CD14-positive monocyte (primary cell): ENCODE data around the gene FLRT1. TPM values are rescaled to one million over a fixed set of nuclear protein-coding genes. Genes with fewer than 3 reads are reported as not detected.

Experiments
- DNase-seq, 3 donors: peaks; one replicate each; pipeline ENCODE4 v3.0.0-alpha.2; 2011 to 2022
- H2AFZ ChIP-seq: 2 replicates; pipeline ENCODE4 v1.6.0; 2012; ENCODE audit warnings: mild to moderate bottlenecking, low read depth, low read length, inconsistent platforms; ENCODE audit not compliant: insufficient read depth, poor library complexity, severe bottlenecking
- H3K27ac ChIP-seq, 2 donors: 1 replicate in 1 of 2; 2 replicates in 1 of 2; pipeline ENCODE4 v1.5.1; 2012 to 2013; ENCODE audit warnings: low read length in 2 of 2, control low read depth in 1 of 2, inconsistent platforms in 1 of 2, low read depth in 1 of 2, mild to moderate bottlenecking in 1 of 2
- H3K27me3 ChIP-seq, 2 donors: one replicate each; pipeline versions ENCODE4 v1.6.0 to v1.6.1; 2011 to 2013; ENCODE audit warnings: low read length in 2 of 2; ENCODE audit not compliant: control insufficient read depth in 2 of 2, insufficient read depth in 2 of 2
- H3K36me3 ChIP-seq, 2 donors: replicated peaks in 1 of 2; 1 replicate in 1 of 2; 2 replicates in 1 of 2; pipeline versions ENCODE4 v1.5.1 to v1.6.1; 2012 to 2013; ENCODE audit warnings: low read length in 2 of 2, control low read depth in 1 of 2, inconsistent platforms in 1 of 2, mild to moderate bottlenecking in 1 of 2; ENCODE audit not compliant: insufficient read depth in 2 of 2, control insufficient read depth in 1 of 2
- H3K4me1 ChIP-seq, 2 donors: 1 replicate in 1 of 2; 2 replicates in 1 of 2; pipeline versions ENCODE4 v1.5.1 to v1.6.1; 2012 to 2013; ENCODE audit warnings: low read length in 2 of 2, control low read depth in 1 of 2, inconsistent platforms in 1 of 2, mild to moderate bottlenecking in 1 of 2, moderate library complexity in 1 of 2; ENCODE audit not compliant: insufficient read depth in 2 of 2, control insufficient read depth in 1 of 2
- H3K4me2 ChIP-seq: replicated peaks from 2 replicates; pipeline ENCODE3; 2012; ENCODE audit warnings: low read length, moderate library complexity, mild to moderate bottlenecking; ENCODE audit not compliant: poor library complexity, severe bottlenecking; ENCODE audit errors: extremely low read depth
- H3K4me3 ChIP-seq, 3 experiments: fragments of 200-600 bp in 1 of 3; sonication (generic) in 1 of 3; replicated peaks in 1 of 3; 1 replicate in 2 of 3; 2 replicates in 1 of 3; pipeline ENCODE4 v1.5.1; 2011 to 2013; ENCODE audit warnings: low read length in 3 of 3, mild to moderate bottlenecking in 3 of 3, control low read depth in 2 of 3, low read depth in 2 of 3, inconsistent platforms in 1 of 3, moderate library complexity in 1 of 3
- H3K79me2 ChIP-seq: 2 replicates; pipeline ENCODE4 v1.6.0; 2012; ENCODE audit warnings: mild to moderate bottlenecking, control low read depth, inconsistent platforms, low read length, moderate library complexity; ENCODE audit not compliant: insufficient read depth
- H3K9ac ChIP-seq: 2 replicates; pipeline ENCODE4 v1.6.0; 2017; ENCODE audit warnings: low read length, mild to moderate bottlenecking; ENCODE audit not compliant: insufficient read depth, poor library complexity, severe bottlenecking
- H3K9me3 ChIP-seq, 2 donors: replicated peaks in 1 of 2; 1 replicate in 1 of 2; 2 replicates in 1 of 2; pipeline versions ENCODE4 v1.5.1 to v1.6.1; 2012 to 2013; ENCODE audit warnings: low read length in 2 of 2, control low read depth in 1 of 2; ENCODE audit not compliant: control insufficient read depth in 1 of 2, insufficient read depth in 1 of 2
- H4K20me1 ChIP-seq: 2 replicates; pipeline ENCODE4 v1.6.0; 2012; ENCODE audit warnings: mild to moderate bottlenecking, low read length, control low read depth, moderate library complexity; ENCODE audit not compliant: insufficient read depth
- H3K27ac Mint-ChIP-seq, 7 donors: one replicate each; pipeline ENCODE4 v1.8.0; 2020; ENCODE audit warnings: mild to moderate bottlenecking in 7 of 7, mixed read lengths in 7 of 7, moderate library complexity in 6 of 7, inconsistent platforms in 2 of 7
- H3K27me3 Mint-ChIP-seq, 3 donors: one replicate each; pipeline ENCODE4 v1.8.0; 2021 to 2022; ENCODE audit warnings: low read depth in 3 of 3, mild to moderate bottlenecking in 3 of 3, mixed read lengths in 3 of 3, moderate library complexity in 3 of 3, inconsistent platforms in 1 of 3
- H3K36me3 Mint-ChIP-seq, 2 donors: one replicate each; pipeline ENCODE4 v1.8.0; 2020; ENCODE audit warnings: mixed read lengths in 2 of 2, inconsistent platforms in 1 of 2, mild to moderate bottlenecking in 1 of 2
- H3K4me1 Mint-ChIP-seq: one replicate; pipeline ENCODE4 v1.8.0; 2020; ENCODE audit warnings: mild to moderate bottlenecking, mixed read lengths
- H3K4me3 Mint-ChIP-seq, 2 donors: one replicate each; pipeline ENCODE4 v1.8.0; 2020; ENCODE audit warnings: mild to moderate bottlenecking in 2 of 2, mixed read lengths in 2 of 2, moderate library complexity in 1 of 2
- H3K9me3 Mint-ChIP-seq, 7 donors: one replicate each; pipeline ENCODE4 v1.8.0; 2020 to 2022; ENCODE audit warnings: mixed read lengths in 7 of 7, mild to moderate bottlenecking in 6 of 7, moderate library complexity in 6 of 7, inconsistent platforms in 2 of 7
- WGBS: methylation state at CpG from one replicate; pipeline ENCODE4 v1.1.5; 2013; ENCODE audit warnings: missing lambda C conversion rate; ENCODE audit not compliant: insufficient coverage; 5-methylcytosine and 5-hydroxymethylcytosine counted together
- intact Hi-C, 2 donors: fragments of 100-400 bp; cut with micrococcal nuclease; formaldehyde crosslinking; loops; one replicate each; pipeline versions ENCODE4 v1.15.0 to v1.15.1; 2023
- polyA plus RNA-seq, 3 donors: library from polyadenylated mRNA; depleted of rRNA in 1 of 3; unstranded in 2 of 3; stranded (reverse) in 1 of 3; fragments of 300-500 nt in 2 of 3; fragments of >200 nt in 1 of 3; fragmentation: Illumina TruSeq in 2 of 3; gene quantifications; 1 replicate in 2 of 3; 2 replicates in 1 of 3; pipeline ENCODE4 v1.2.3, GENCODE V29; 2012 to 2021
- TF ChIP-seq, protein P1 (sequence below): fragments of 200-600 bp; IDR thresholded peaks from one replicate; pipeline ENCODE4 v1.8.0; 2022; ENCODE audit warnings: antibody characterized with exemption, mild to moderate bottlenecking

Gene FLRT1
- polyA plus RNA-seq, 3 donors, result not detected

DNA sequence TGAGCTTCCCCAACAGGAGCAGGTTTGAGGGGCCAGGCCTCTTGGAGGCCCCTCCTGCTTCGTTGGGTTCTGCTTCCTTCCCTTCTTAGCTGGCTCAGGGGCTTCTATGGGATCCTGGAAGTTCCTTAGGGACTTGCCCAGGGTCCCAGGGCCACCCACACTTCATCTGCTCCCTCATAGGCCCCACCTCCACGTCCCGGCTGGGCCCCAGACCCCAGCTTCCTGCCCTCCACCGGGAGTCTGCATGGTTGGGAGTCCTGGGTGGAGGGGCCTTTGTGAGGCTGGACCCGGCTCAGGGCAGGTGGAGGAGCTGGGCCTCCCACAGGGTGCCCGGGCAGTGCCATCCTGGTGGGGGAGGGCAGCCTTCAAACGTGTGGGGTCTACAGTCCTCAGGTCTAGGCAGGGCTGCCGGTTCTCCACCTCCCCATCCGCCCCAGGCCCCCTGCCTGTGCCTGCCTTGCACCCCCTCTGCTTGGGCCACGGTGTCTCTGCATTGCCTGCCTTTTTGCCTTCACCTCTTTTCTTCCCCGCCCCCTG, 37.9 kb upstream of the FLRT1 start:
- peaks cover 15 to 34% of the 10 kb centered on the region in 2 donors for H3K27me3 ChIP-seq
- peaks cover 0 to 8% (median 2%) of the 10 kb centered on the region in 7 donors for H3K9me3 Mint-ChIP-seq
- TF ChIP-seq, protein P1, sequence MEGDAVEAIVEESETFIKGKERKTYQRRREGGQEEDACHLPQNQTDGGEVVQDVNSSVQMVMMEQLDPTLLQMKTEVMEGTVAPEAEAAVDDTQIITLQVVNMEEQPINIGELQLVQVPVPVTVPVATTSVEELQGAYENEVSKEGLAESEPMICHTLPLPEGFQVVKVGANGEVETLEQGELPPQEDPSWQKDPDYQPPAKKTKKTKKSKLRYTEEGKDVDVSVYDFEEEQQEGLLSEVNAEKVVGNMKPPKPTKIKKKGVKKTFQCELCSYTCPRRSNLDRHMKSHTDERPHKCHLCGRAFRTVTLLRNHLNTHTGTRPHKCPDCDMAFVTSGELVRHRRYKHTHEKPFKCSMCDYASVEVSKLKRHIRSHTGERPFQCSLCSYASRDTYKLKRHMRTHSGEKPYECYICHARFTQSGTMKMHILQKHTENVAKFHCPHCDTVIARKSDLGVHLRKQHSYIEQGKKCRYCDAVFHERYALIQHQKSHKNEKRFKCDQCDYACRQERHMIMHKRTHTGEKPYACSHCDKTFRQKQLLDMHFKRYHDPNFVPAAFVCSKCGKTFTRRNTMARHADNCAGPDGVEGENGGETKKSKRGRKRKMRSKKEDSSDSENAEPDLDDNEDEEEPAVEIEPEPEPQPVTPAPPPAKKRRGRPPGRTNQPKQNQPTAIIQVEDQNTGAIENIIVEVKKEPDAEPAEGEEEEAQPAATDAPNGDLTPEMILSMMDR, result no peak
- peaks cover 0 to 5% of the 10 kb centered on the region in 2 donors for H3K9me3 ChIP-seq
- peaks cover 44 to 61% of the 10 kb centered on the region in 2 donors for H3K4me1 ChIP-seq
- H3K27me3 Mint-ChIP-seq, result peaks cover 28 to 42% (median 34%) of the 10 kb centered on the region in 3 donors
- H3K4me1 Mint-ChIP-seq, result peaks cover 47% of the 10 kb centered on the region
- H3K4me3 ChIP-seq, result no peak overlapping the region
- no peak overlapping the region for H2AFZ ChIP-seq
- no peak overlapping the region for H3K9ac ChIP-seq
- H3K27ac ChIP-seq, result no peak overlapping the region
- H4K20me1 ChIP-seq, result peaks cover 72% of the 10 kb centered on the region
- H3K4me2 ChIP-seq, result no peak overlapping the region
- intact Hi-C loops, result no loop called here
- DNase-seq, result no peak
- WGBS, result 78% methylated on average over 7 of the region's 11 CpGs
- peak overlapping the region in 1 of 2 donors; percentile 39 for H3K4me3 Mint-ChIP-seq
- H3K36me3 ChIP-seq, result peaks cover 43 to 46% of the 10 kb centered on the region in 2 donors
- H3K79me2 ChIP-seq, result no peaks in the 10 kb centered on the region
- H3K27ac Mint-ChIP-seq, result peak overlapping the region in 1 of 7 donors; percentile 42
- H3K36me3 Mint-ChIP-seq, result peaks cover 47 to 54% of the 10 kb centered on the region in 2 donors

DNA sequence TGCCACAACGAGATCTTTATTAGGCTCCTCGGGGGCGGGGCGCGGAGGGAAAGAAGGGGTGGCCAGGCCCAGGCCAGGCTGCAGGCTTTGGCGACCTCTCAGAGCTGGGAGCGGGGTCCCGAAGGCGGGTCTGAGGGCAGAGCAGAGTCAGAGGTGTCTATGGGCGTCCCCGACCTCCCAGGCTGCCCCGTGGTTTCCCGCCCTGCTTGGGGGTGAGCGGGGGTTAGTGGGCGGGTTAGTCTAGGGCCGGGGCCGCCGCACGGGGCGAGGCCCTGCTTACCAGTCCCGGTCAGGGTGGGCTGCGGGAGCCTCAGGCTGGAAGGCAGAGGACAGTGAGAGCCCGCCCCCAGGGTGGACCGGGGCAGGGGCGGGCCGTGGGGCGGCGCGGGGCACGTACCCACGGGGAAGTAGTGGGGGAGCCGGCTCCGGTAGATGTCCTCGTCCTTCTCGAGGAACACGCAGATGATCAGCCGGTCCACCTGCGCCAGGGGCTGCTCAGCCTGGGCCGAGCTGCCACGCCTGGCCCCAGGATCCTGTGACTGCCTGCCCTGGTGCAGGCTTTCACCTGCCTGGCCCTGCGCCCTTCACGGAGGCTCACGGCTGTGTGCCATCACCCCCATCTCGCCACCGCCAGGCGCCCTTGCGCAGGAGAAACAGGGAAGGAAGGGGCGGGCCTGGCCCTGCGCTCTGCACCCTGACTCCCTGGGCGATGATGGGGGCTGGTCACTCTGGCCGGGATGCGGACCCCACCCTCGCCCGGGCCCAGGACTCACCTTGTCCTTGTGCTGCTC, 37.0 kb upstream of the FLRT1 start:
- H3K27ac ChIP-seq, result no peak overlapping the region
- Mint-ChIP-seq H3K9me3 (peaks cover 0 to 10% (median 3%) of the 10 kb centered on the region in 7 donors), H3K27me3 (peaks cover 35 to 51% (median 43%) of the 10 kb centered on the region in 3 donors), H3K4me3 (peak overlapping the region; percentile 70 to 86), H3K4me1 (peaks cover 43% of the 10 kb centered on the region), H3K36me3 (peaks cover 41 to 48% of the 10 kb centered on the region in 2 donors), H3K27ac (no peak overlapping the region)
- intact Hi-C loops, result no loop called here
- H3K79me2 ChIP-seq, result no peaks in the 10 kb centered on the region
- H3K4me3 ChIP-seq, result peak overlapping the region; percentile 19 to 68 (median 23)
- peaks cover 15 to 42% of the 10 kb centered on the region in 2 donors for H3K27me3 ChIP-seq
- peaks cover 64% of the 10 kb centered on the region for H4K20me1 ChIP-seq
- peaks cover 41 to 58% of the 10 kb centered on the region in 2 donors for H3K4me1 ChIP-seq
- WGBS, result 26% methylated on average over 41 of the region's 54 CpGs
- TF ChIP-seq, protein P1, result no peak
- DNase-seq, result peak in 2 of 3 donors; percentile 28 to 34
- H2AFZ ChIP-seq, result no peak overlapping the region
- peaks cover 0 to 5% of the 10 kb centered on the region in 2 donors for H3K9me3 ChIP-seq
- H3K9ac ChIP-seq, result peak overlapping the region; percentile 32
- peaks cover 41 to 44% of the 10 kb centered on the region in 2 donors for H3K36me3 ChIP-seq
- H3K4me2 ChIP-seq, result peak overlapping the region; percentile 81
